HCT116 (cell line): ENCODE measurements around the gene RACGAP1. TPM values are rescaled to one million over a fixed set of nuclear protein-coding genes. Genes with fewer than 3 reads are reported as not detected.

Experiments
- ATAC-seq: fragments of 200-7000 bp; cut with Tn5 transposase; 2 replicates; pipeline ENCODE4 v1.9.1; 2020; ENCODE audit warnings: mild to moderate bottlenecking, moderate library complexity
- BruUV-seq: library from RNA; stranded (reverse); fragments of 400-500 nt; replicated peaks from 2 replicates; lab custom pipeline; 2021; lab: Mats Ljungman, UMichigan
- CTCF ChIA-PET: fragments of 300-600 bp; sonication (Branson Sonifier 250); formaldehyde crosslinking; loops from one replicate; lab custom pipeline; 2021; ENCODE audit warnings: antibody characterized with exemption; lab: Charles Lee
- POLR2A ChIA-PET: fragments of 300-600, 350-600 bp; sonication (Branson Sonifier 250); formaldehyde crosslinking; loops from one replicate; lab custom pipeline; 2021; ENCODE audit warnings: antibody characterized with exemption; lab: Charles Lee
- RAD21 ChIA-PET, 2 experiments: fragments of 300-600 bp; sonication (Branson Sonifier 250); formaldehyde crosslinking; loops; one replicate each; lab custom pipeline; 2023; ENCODE audit warnings: low total read pairs in 2 of 2; ENCODE audit not compliant: uncharacterized antibody in 2 of 2, unreplicated experiment in 2 of 2, low non-redundant PET in 1 of 2; lab: Charles Lee
- DNase-seq: peaks from one replicate; pipeline ENCODE4 v3.0.0-alpha.2; 2010; ENCODE audit warnings: low read depth, low spot score
- H2AFZ ChIP-seq: fragments of 200-600 bp; shearing (Covaris generic), sonication (generic); 2 replicates; pipeline ENCODE4 v1.6.1; 2017; ENCODE audit warnings: low read depth, mixed run types, mixed read lengths, antibody characterized with exemption, low read length; ENCODE audit not compliant: poor library complexity, severe bottlenecking
- H3K27ac ChIP-seq: 2 replicates; pipeline ENCODE4 v1.5.1; 2012; ENCODE audit warnings: low read depth, low read length
- H3K27me3 ChIP-seq: fragments of 200-600 bp; sonication (generic); 2 replicates; pipeline ENCODE4 v1.6.1; 2016; ENCODE audit warnings: mixed run types, low read length, mixed read lengths; ENCODE audit not compliant: insufficient read depth
- H3K36me3 ChIP-seq, 2 experiments: fragments of 200-500 bp in 1 of 2; fragments of 200-600 bp in 1 of 2; sonication (Bioruptor generic) in 1 of 2; sonication (generic) in 1 of 2; 2 replicates each; pipeline versions ENCODE4 v1.5.1 to v1.6.1; 2014 to 2016; ENCODE audit warnings: low read length in 2 of 2, inconsistent platforms in 1 of 2, mixed read lengths in 1 of 2, mixed run types in 1 of 2; ENCODE audit not compliant: insufficient read depth in 2 of 2, control insufficient read depth in 1 of 2
- H3K4me1 ChIP-seq, 2 experiments: fragments of 200-600 bp in 1 of 2; sonication (generic) in 1 of 2; 2 replicates each; pipeline versions ENCODE4 v1.5.1 to v1.6.1; 2012 to 2017; ENCODE audit warnings: low read length in 2 of 2, inconsistent platforms in 1 of 2, mild to moderate bottlenecking in 1 of 2, mixed read lengths in 1 of 2, mixed run types in 1 of 2, moderate library complexity in 1 of 2; ENCODE audit not compliant: insufficient read depth in 2 of 2, control insufficient read depth in 1 of 2
- H3K4me2 ChIP-seq: fragments of 200-600 bp; sonication (generic); 2 replicates; pipeline ENCODE4 v1.6.1; 2017; ENCODE audit warnings: mixed run types, low read length, mixed read lengths
- H3K4me3 ChIP-seq, 2 experiments: fragments of 200-600 bp in 1 of 2; sonication (generic) in 1 of 2; replicated peaks in 1 of 2; 2 replicates each; pipeline ENCODE4 v1.5.1; 2011 to 2016; ENCODE audit warnings: low read length in 2 of 2, control low read depth in 1 of 2, low read depth in 1 of 2, mild to moderate bottlenecking in 1 of 2, mixed read lengths in 1 of 2, mixed run types in 1 of 2
- H3K79me2 ChIP-seq: fragments of 200-600 bp; sonication (generic); 2 replicates; pipeline ENCODE4 v1.6.1; 2017; ENCODE audit warnings: mild to moderate bottlenecking, mixed run types, low read length, moderate library complexity, mixed read lengths; ENCODE audit not compliant: insufficient read depth
- H3K9ac ChIP-seq: fragments of 200-600 bp; sonication (generic); 2 replicates; pipeline ENCODE4 v1.6.1; 2016; ENCODE audit warnings: low read length, mixed read lengths
- H3K9me2 ChIP-seq: fragments of 200-600 bp; sonication (generic), shearing (Covaris generic); 2 replicates; pipeline ENCODE4 v1.6.1; 2017; ENCODE audit warnings: mixed run types, mild to moderate bottlenecking, moderate library complexity; ENCODE audit not compliant: insufficient read depth
- H3K9me3 ChIP-seq, 2 experiments: fragments of 200-500 bp in 1 of 2; fragments of 200-600 bp in 1 of 2; sonication (Bioruptor generic) in 1 of 2; sonication (generic) in 1 of 2; 2 replicates each; pipeline ENCODE4 v1.6.1; 2014 to 2017; ENCODE audit warnings: low read length in 2 of 2, mixed read lengths in 2 of 2, inconsistent platforms in 1 of 2, low read depth in 1 of 2, mild to moderate bottlenecking in 1 of 2, mixed run types in 1 of 2, moderate library complexity in 1 of 2; ENCODE audit not compliant: control insufficient read depth in 1 of 2, insufficient read depth in 1 of 2
- H4K20me1 ChIP-seq: fragments of 200-600 bp; sonication (generic), shearing (Covaris generic); 2 replicates; pipeline ENCODE4 v1.6.1; 2017; ENCODE audit warnings: mixed run types, mild to moderate bottlenecking, moderate library complexity; ENCODE audit not compliant: insufficient read depth
- CBX3 ChIP-seq: IDR thresholded peaks from 2 replicates; pipeline ENCODE4 v1.6.1; 2012; ENCODE audit warnings: low read depth
- EZH2 ChIP-seq: fragments of 200-600 bp; sonication (generic); IDR thresholded peaks from 2 replicates; pipeline ENCODE4 v1.6.1; 2017; ENCODE audit warnings: antibody characterized with exemption, mixed run types
- FOSL1 ChIP-seq: IDR thresholded peaks from 2 replicates; pipeline ENCODE4 v1.6.1; 2012; ENCODE audit warnings: low read depth
- JUND ChIP-seq: IDR thresholded peaks from 2 replicates; pipeline ENCODE4 v1.6.1; 2012
- POLR2A ChIP-seq: IDR thresholded peaks from 2 replicates; pipeline ENCODE4 v1.7.0; 2011; ENCODE audit warnings: borderline replicate concordance; ENCODE audit not compliant: insufficient read depth, insufficient read length; ENCODE audit errors: extremely low read depth
- POLR2AphosphoS5 ChIP-seq: IDR thresholded peaks from 2 replicates; pipeline ENCODE4 v1.6.1; 2011; ENCODE audit warnings: mild to moderate bottlenecking, low read depth, low read length, moderate library complexity
- SIN3A ChIP-seq: IDR thresholded peaks from 2 replicates; pipeline ENCODE4 v1.6.1; 2012; ENCODE audit warnings: low read depth
- SRF ChIP-seq: IDR thresholded peaks from 2 replicates; pipeline ENCODE4 v1.6.1; 2012; ENCODE audit warnings: low read depth
- TCF7L2 ChIP-seq: IDR thresholded peaks from 2 replicates; pipeline ENCODE4 v1.7.0; 2011; ENCODE audit warnings: borderline replicate concordance, inconsistent platforms; ENCODE audit not compliant: insufficient read depth, insufficient read length; ENCODE audit errors: extremely low read depth
- YY1 ChIP-seq: IDR thresholded peaks from 2 replicates; pipeline ENCODE4 v1.6.1; 2011; ENCODE audit warnings: low read length, low read depth, moderate library complexity, mild to moderate bottlenecking; ENCODE audit not compliant: insufficient replicate concordance; ENCODE audit errors: extremely low read depth
- intact Hi-C: fragments of 100-400 bp; cut with micrococcal nuclease; formaldehyde crosslinking; loops from 2 replicates; pipeline ENCODE4 v1.10.0; 2022
- total RNA-seq: library from RNA; stranded (reverse); gene quantifications from one replicate; pipeline ENCODE4 v1.2.1, GENCODE V29; 2021; ENCODE audit not compliant: unreplicated experiment
- TF ChIP-seq, protein P1 (sequence below): IDR thresholded peaks from 2 replicates; pipeline ENCODE4 v1.6.1; 2012
- TF ChIP-seq, protein P2 (sequence below): IDR thresholded peaks from 2 replicates; pipeline ENCODE4 v1.6.1; 2012; ENCODE audit warnings: low read depth

Gene RACGAP1
- total RNA-seq, 1 experiment from 2014 or later = 147 TPM

DNA sequence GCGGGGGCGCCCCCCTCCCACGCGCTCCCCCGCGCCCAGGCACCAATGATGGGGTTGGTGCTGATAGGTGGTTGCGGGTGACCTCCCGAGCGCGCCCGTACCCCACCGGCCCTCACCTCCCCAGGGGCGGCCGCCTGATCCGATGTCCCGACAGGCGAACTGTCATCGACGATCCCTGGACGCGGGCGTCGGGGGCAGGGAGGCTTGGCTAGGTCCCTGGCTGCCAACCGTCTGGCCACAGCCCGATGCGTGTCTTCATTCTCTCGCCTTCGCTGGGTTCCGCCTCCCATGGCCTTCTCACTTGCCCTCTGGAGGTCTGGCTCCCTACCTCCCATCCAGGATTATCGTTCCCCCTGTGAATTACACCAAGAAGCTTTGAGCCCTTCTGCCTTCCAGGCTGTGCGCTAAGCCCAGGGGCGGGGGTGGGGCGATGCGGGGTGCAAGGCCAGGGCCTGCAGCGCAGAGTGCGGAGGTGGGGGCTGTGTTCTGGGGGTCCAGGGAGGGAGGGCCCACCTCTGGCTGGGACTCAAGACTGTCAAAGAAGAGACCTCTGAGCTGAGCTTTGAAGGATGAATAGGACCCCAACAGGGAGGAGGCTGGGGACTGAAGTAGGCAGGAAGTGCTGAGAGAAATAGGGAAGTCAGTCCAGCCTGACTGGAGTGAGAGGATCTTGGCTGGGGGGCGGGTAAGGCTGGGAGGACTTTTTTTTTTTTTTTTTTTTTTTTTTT, 7.7 kb upstream of the RACGAP1 start:
- H3K4me3 ChIP-seq = no peak overlapping the region
- ChIA-PET RAD21 (no interaction called here), POLR2A (no interaction called here), CTCF (no interaction called here)
- ATAC-seq (no peak), DNase-seq (no peak)
- H4K20me1 ChIP-seq = no peaks in the 10 kb centered on the region
- no TSS peak for BruUV-seq
- H3K9me2 ChIP-seq = no peaks in the 10 kb centered on the region
- TF ChIP-seq TCF7L2 (no peak), EZH2 (no peak), POLR2A (no peak), JUND (no peak), SRF (no peak), SIN3A (no peak), YY1 (no peak), POLR2AphosphoS5 (no peak), CBX3 (no peak), FOSL1 (no peak)
- TF ChIP-seq, protein P1, sequence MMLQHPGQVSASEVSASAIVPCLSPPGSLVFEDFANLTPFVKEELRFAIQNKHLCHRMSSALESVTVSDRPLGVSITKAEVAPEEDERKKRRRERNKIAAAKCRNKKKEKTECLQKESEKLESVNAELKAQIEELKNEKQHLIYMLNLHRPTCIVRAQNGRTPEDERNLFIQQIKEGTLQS = no peak
- TF ChIP-seq, protein P2, sequence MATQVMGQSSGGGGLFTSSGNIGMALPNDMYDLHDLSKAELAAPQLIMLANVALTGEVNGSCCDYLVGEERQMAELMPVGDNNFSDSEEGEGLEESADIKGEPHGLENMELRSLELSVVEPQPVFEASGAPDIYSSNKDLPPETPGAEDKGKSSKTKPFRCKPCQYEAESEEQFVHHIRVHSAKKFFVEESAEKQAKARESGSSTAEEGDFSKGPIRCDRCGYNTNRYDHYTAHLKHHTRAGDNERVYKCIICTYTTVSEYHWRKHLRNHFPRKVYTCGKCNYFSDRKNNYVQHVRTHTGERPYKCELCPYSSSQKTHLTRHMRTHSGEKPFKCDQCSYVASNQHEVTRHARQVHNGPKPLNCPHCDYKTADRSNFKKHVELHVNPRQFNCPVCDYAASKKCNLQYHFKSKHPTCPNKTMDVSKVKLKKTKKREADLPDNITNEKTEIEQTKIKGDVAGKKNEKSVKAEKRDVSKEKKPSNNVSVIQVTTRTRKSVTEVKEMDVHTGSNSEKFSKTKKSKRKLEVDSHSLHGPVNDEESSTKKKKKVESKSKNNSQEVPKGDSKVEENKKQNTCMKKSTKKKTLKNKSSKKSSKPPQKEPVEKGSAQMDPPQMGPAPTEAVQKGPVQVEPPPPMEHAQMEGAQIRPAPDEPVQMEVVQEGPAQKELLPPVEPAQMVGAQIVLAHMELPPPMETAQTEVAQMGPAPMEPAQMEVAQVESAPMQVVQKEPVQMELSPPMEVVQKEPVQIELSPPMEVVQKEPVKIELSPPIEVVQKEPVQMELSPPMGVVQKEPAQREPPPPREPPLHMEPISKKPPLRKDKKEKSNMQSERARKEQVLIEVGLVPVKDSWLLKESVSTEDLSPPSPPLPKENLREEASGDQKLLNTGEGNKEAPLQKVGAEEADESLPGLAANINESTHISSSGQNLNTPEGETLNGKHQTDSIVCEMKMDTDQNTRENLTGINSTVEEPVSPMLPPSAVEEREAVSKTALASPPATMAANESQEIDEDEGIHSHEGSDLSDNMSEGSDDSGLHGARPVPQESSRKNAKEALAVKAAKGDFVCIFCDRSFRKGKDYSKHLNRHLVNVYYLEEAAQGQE = no peak
- no peak overlapping the region for H3K4me2 ChIP-seq
- intact Hi-C loops = no loop called here
- H3K27me3 ChIP-seq = no peaks in the 10 kb centered on the region
- no peak overlapping the region for H3K9ac ChIP-seq
- H3K9me3 ChIP-seq = no peaks in the 10 kb centered on the region
- H3K79me2 ChIP-seq = no peaks in the 10 kb centered on the region
- no peak overlapping the region for H3K27ac ChIP-seq
- no peaks in the 10 kb centered on the region for H3K4me1 ChIP-seq
- no peak overlapping the region for H2AFZ ChIP-seq
- H3K36me3 ChIP-seq = no peaks in the 10 kb centered on the region
